H7 (cell line): Measurements from ENCODE around the gene MAP3K12. TPM values are rescaled to one million over a fixed set of nuclear protein-coding genes. Genes with fewer than 3 reads are reported as not detected.

Experiments
- total RNA-seq: library from RNA; depleted of rRNA; stranded (reverse); fragments of >200 nt; shearing (Covaris generic); gene quantifications from 2 replicates; pipeline ENCODE4 v1.2.3, GENCODE V29; 2014; rRNA removed

MAP3K12 gene
- total RNA-seq, 1 experiment from 2014 or later = 8.7 TPM

Other genes starting within 250 kb of the MAP3K12 start
- 43.6 and 46.2 TPM in 2 replicates for gene ESPL1, start 231.2 kb downstream of the MAP3K12 start, total RNA-seq
- 242 and 304 TPM in 2 replicates for gene PFDN5, start 203.9 kb downstream of the MAP3K12 start, total RNA-seq
- 74.2 and 98.0 TPM in 2 replicates for gene MYG1, start 199.8 kb downstream of the MAP3K12 start, total RNA-seq
- gene AAAS, start 177.8 kb downstream of the MAP3K12 start, total RNA-seq = 131 and 137 TPM in 2 replicates
- 0.14 and 0.44 TPM in 2 replicates for gene SP7, start 163.1 kb downstream of the MAP3K12 start, total RNA-seq
- gene SP1, start 119.3 kb downstream of the MAP3K12 start, total RNA-seq = 46.7 and 51.8 TPM in 2 replicates
- gene AMHR2, start 75.6 kb downstream of the MAP3K12 start, total RNA-seq = 0.52 and 1.6 TPM in 2 replicates
- gene PRR13, start 57.7 kb downstream of the MAP3K12 start, total RNA-seq = 87.1 and 130 TPM in 2 replicates
- 196 and 207 TPM in 2 replicates for gene PCBP2, start 47.4 kb downstream of the MAP3K12 start, total RNA-seq
- gene TARBP2, start 1.8 kb upstream of the MAP3K12 start, total RNA-seq = 76.4 and 80.5 TPM in 2 replicates
- gene NPFF, start 8.0 kb upstream of the MAP3K12 start, total RNA-seq = not detected in 2 replicates
- 7.1 and 9.8 TPM in 2 replicates for gene ATF7, start 126.9 kb upstream of the MAP3K12 start, total RNA-seq
- 382 and 460 TPM in 2 replicates for gene ATP5MC2, start 176.6 kb upstream of the MAP3K12 start, total RNA-seq
- gene CALCOCO1, start 228.0 kb upstream of the MAP3K12 start, total RNA-seq = 17.3 and 18.7 TPM in 2 replicates